Measurements from ENCODE around the gene C10orf71. TPM values are rescaled to one million over a fixed set of nuclear protein-coding genes. Genes with fewer than 3 reads are reported as not detected.

C10orf71 gene
- polyA plus RNA-seq, 1 of the 3 experiments (the other 2 are of a cell fraction) = not detected

DNA sequence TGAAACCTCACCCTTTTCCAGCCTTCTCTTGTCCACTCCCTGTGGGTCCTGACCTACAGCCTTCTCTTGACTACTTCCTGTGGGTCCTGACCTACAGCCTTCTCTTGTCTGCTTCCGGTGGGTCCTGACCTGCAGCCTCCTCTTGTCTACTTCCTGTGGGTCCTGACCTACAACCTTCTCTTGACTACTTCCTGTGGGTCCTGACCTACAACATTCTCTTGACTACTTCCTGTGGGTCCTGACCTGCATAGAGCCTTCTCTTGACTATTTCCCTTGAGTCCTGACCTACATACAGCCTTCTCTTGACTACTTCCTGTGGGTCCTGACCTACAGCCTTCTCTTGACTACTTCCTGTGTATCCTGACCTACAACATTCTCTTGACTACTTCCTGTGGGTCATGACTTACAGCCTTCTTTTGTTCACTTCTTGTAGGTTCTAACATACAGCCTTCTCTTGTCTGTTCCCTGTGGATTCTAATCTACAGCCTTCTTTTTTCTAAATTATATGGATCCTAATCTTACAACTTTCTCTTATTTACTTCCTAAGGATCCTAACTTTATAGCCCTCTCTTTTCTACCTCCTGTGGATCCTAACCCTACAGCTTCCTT, 36.5 kb downstream of the C10orf71 start:
- H3K4me3 ChIP-seq (ENCODE audit: low read depth in 2 of 2, low read length in 1 of 2) = no peak overlapping the region
- no peak overlapping the region for H3K4me2 ChIP-seq
- H3K27ac ChIP-seq (ENCODE audit: low read depth in 2 of 2, low read length in 1 of 2) = no peak overlapping the region
- H3F3A ChIP-seq (replicated peaks; ENCODE audit: insufficient read depth) = no peaks in the 10 kb centered on the region
- H2AFZ ChIP-seq (ENCODE audit: low read depth) = no peak overlapping the region
- H3K9me3 ChIP-seq = no peaks in the 10 kb centered on the region
- ChIA-PET POLR2A (no interaction called here), CTCF (no interaction called here)
- no peaks in the 10 kb centered on the region; a peak in 1 of 4 replicates for H3K4me1 ChIP-seq (ENCODE audit: control insufficient read depth in 1 of 2, insufficient read depth in 2 of 2, low read depth in 1 of 2, low read length in 1 of 2)
- DNase-seq = no peak
- no peaks in the 10 kb centered on the region for H3K27me3 ChIP-seq (ENCODE audit: insufficient read depth)
- 53% methylated on average over 1 of the region's 1 CpG for WGBS (ENCODE audit: low lambda C conversion rate)
- H3K9ac ChIP-seq = no peak overlapping the region
- H3K79me2 ChIP-seq (ENCODE audit: insufficient read depth) = no peaks in the 10 kb centered on the region
- H3K36me3 ChIP-seq (replicated peaks in 1 of 2; ENCODE audit: control insufficient read depth in 1 of 2, insufficient read depth in 2 of 2, low read length in 1 of 2) = no peaks in the 10 kb centered on the region
- H3K9me2 ChIP-seq = no peaks in the 10 kb centered on the region
- TF ChIP-seq SMC3 (IDR thresholded peaks at IDR 0.05; ENCODE audit: low read depth, low read length) (no peak), YY1 (IDR thresholded peaks at IDR 0.05; ENCODE audit: low read depth) (no peak), EZH2phosphoT487 (IDR thresholded peaks at IDR 0.05; ENCODE audit: borderline replicate concordance, low read depth) (no peak), RCOR1 (IDR thresholded peaks at IDR 0.05; ENCODE audit: low read length) (no peak), TAF1 (IDR thresholded peaks at IDR 0.05; ENCODE audit: borderline replicate concordance, low read depth, low read length) (no peak), MXI1 (IDR thresholded peaks at IDR 0.05; ENCODE audit: low read depth, low read length) (no peak), SIN3A (IDR thresholded peaks at IDR 0.05; ENCODE audit: borderline replicate concordance, low read depth, low read length) (no peak), RXRA (IDR thresholded peaks at IDR 0.05; ENCODE audit: borderline replicate concordance, low read depth) (no peak), NFIC (IDR thresholded peaks at IDR 0.05; ENCODE audit: borderline replicate concordance) (no peak), GATA2 (CRISPR knock-in tag; IDR thresholded peaks at IDR 0.05) (no peak), NRF1 (IDR thresholded peaks at IDR 0.05; ENCODE audit: low read depth, low read length) (no peak), CHD2 (IDR thresholded peaks at IDR 0.05; ENCODE audit: low read length, partially characterized antibody) (no peak)
- TF ChIP-seq, protein P1, sequence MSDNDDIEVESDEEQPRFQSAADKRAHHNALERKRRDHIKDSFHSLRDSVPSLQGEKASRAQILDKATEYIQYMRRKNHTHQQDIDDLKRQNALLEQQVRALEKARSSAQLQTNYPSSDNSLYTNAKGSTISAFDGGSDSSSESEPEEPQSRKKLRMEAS (IDR thresholded peaks at IDR 0.05; ENCODE audit: low read depth) = no peak
- TF ChIP-seq, protein P2, sequence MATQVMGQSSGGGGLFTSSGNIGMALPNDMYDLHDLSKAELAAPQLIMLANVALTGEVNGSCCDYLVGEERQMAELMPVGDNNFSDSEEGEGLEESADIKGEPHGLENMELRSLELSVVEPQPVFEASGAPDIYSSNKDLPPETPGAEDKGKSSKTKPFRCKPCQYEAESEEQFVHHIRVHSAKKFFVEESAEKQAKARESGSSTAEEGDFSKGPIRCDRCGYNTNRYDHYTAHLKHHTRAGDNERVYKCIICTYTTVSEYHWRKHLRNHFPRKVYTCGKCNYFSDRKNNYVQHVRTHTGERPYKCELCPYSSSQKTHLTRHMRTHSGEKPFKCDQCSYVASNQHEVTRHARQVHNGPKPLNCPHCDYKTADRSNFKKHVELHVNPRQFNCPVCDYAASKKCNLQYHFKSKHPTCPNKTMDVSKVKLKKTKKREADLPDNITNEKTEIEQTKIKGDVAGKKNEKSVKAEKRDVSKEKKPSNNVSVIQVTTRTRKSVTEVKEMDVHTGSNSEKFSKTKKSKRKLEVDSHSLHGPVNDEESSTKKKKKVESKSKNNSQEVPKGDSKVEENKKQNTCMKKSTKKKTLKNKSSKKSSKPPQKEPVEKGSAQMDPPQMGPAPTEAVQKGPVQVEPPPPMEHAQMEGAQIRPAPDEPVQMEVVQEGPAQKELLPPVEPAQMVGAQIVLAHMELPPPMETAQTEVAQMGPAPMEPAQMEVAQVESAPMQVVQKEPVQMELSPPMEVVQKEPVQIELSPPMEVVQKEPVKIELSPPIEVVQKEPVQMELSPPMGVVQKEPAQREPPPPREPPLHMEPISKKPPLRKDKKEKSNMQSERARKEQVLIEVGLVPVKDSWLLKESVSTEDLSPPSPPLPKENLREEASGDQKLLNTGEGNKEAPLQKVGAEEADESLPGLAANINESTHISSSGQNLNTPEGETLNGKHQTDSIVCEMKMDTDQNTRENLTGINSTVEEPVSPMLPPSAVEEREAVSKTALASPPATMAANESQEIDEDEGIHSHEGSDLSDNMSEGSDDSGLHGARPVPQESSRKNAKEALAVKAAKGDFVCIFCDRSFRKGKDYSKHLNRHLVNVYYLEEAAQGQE (IDR thresholded peaks at IDR 0.05; ENCODE audit: low read depth, low read length) = no peak
- TF ChIP-seq, protein P3, sequence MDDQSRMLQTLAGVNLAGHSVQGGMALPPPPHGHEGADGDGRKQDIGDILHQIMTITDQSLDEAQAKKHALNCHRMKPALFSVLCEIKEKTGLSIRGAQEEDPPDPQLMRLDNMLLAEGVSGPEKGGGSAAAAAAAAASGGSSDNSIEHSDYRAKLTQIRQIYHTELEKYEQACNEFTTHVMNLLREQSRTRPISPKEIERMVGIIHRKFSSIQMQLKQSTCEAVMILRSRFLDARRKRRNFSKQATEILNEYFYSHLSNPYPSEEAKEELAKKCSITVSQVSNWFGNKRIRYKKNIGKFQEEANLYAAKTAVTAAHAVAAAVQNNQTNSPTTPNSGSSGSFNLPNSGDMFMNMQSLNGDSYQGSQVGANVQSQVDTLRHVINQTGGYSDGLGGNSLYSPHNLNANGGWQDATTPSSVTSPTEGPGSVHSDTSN (IDR thresholded peaks at IDR 0.05) = no peak
- TF ChIP-seq, protein P4, sequence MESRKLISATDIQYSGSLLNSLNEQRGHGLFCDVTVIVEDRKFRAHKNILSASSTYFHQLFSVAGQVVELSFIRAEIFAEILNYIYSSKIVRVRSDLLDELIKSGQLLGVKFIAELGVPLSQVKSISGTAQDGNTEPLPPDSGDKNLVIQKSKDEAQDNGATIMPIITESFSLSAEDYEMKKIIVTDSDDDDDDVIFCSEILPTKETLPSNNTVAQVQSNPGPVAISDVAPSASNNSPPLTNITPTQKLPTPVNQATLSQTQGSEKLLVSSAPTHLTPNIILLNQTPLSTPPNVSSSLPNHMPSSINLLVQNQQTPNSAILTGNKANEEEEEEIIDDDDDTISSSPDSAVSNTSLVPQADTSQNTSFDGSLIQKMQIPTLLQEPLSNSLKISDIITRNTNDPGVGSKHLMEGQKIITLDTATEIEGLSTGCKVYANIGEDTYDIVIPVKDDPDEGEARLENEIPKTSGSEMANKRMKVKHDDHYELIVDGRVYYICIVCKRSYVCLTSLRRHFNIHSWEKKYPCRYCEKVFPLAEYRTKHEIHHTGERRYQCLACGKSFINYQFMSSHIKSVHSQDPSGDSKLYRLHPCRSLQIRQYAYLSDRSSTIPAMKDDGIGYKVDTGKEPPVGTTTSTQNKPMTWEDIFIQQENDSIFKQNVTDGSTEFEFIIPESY (IDR thresholded peaks at IDR 0.05; ENCODE audit: borderline replicate concordance, low read depth) = no peak
- TF ChIP-seq, protein P5, sequence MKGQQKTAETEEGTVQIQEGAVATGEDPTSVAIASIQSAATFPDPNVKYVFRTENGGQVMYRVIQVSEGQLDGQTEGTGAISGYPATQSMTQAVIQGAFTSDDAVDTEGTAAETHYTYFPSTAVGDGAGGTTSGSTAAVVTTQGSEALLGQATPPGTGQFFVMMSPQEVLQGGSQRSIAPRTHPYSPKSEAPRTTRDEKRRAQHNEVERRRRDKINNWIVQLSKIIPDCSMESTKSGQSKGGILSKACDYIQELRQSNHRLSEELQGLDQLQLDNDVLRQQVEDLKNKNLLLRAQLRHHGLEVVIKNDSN (IDR thresholded peaks at IDR 0.05; ENCODE audit: borderline replicate concordance, low read depth) = no peak
- no peaks in the 10 kb centered on the region for H4K20me1 ChIP-seq (ENCODE audit: insufficient read depth)

Measured in SK-N-SH (cell line).